Stimulated activated CD4-positive, alpha-beta T cell treated with anti-CD3 and anti-CD28 coated beads, Interleukin-1b, Interleukin-23, amount 100 ng/mL, for 1 hour (primary cell): ENCODE data around the gene KCNK6.
A peak's percentile ranks its signal among the peaks of the same experiment; 100 is the strongest.

Experiments used
- DNase-seq, 2 donors: peaks; one replicate each; pipeline ENCODE4 v3.0.0-alpha.2; 2020; ENCODE audit warnings: low read depth in 2 of 2

KCNK6 gene

GRCh38 chr19:38319421-38320258 lies at the start of gene KCNK6:
Gene KCNK6, plus strand, starts transcription at chr19:38319845. Its CDS starts 106 bp downstream, at chr19:38319951.
- DNase-seq = peak in 1 of 2 donors; percentile 35

GRCh38 chr19:38270587-38271167 lies 49.0 kb upstream of the KCNK6 start:
- DNase-seq = no peak

GRCh38 chr19:38273499-38273898 lies 46.1 kb upstream of the KCNK6 start:
- no peak for DNase-seq

DNA sequence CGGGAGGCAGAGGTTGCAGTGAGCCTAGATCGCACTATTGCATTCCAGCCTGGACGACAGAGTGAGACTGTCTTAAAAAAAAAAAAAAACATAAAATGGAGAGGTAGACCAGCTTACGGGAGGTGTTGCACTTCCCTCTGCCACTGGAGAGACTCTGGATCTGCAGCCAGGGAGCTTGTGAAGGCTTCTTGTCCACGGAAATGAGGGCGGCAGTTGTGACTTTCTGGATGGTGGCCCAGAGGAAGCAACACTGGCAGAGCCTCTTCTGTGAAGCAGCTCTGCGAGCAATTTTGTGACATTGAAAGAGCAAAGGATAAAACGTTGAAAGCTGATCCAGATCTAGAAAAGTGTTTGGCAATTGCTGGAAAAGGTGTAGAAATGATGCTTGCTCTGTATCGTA lies 44.9 kb upstream of the KCNK6 start:
- DNase-seq = no peak

DNA sequence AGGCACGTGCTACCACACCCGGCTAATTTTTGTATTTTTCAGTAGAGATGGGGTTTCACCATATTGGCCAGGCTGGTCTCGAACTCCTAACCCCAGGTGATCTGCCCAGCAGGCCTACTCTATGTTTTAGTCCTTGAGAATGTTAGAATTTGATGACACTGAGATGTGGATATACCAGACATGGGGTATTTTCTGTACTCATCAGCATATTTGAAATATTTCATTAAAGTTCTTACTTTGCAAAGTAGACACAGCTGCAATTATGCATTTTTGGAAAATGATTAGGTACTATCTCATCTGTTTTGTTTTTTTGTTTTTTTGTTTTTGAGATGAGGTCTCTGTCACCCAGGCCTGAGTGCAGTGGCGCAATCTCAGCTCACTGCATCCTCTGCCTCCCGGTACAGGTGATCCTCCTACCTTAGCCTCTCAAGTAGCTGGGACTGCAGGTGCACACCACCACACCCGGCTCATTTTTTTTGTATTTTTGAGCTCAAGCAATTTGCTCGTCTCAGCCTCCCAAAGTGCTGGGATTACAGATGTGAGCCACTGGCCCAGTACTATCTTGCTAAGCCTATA lies 42.6 kb upstream of the KCNK6 start:
- DNase-seq = no peak

DNA sequence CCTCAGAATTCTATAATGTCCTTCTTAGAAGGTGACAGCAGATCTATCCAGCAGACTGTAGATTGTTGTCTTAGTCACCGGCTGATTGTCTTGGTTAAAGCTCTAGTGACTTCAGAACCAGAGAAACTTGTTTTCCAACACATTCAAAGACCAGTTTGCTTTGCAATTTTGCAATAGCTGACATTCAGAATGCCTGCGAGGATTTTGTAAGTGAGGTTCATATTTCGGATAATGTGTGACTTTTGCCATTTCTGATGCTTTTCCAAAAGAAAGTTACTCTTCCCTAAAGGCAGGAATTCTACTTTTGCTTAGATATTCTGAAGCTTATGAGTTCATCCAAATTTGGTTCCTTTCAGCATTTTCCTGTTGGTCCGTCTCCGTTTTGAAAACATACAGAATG lies 42.1 kb upstream of the KCNK6 start:
- no peak for DNase-seq

GRCh38 chr19:38277969-38278680 lies 41.5 kb upstream of the KCNK6 start:
- no peak for DNase-seq

GRCh38 chr19:38278751-38279150 lies 40.9 kb upstream of the KCNK6 start:
- no peak for DNase-seq

GRCh38 chr19:38280030-38280921 lies 39.4 kb upstream of the KCNK6 start:
- DNase-seq = no peak

DNA sequence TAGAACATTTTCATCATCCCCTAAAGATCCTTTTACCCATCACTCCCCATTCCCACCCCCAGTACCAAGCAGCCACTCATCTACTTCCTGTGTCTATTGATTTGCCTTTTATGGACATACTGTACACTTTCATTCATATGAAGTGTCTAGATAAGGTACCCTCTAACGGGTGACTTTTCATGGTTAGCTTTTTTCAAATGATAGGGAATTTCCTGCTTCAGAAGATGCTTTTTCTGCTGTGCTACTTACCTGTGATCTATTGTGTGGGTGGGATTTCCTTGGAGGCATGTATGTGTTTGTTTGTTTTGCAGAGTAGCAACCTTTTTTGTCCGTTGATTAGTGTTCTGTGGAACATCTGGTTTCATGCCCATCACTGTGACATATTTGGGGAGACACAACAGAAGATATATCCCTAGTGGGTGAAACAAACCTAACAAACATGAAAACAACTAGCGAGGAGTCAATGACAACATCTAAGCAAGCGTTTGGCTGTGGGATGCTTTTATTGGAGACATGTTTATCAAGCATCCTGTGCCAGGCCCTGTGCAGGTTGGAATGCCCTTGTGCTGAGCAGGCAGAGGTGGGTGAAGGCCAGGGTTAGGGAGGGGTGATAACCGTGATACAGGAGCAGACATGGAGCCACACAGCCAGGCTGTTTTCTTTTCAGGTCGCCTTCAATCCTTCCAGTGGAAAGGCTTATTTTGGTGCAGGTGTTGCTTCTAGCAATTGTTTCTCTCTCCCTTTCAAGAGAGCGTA lies 37.7 kb upstream of the KCNK6 start:
- no peak for DNase-seq

- no peak for DNase-seq
Observed at GRCh38 chr19:38283271-38283670, 36.4 kb upstream of the KCNK6 start.

- DNase-seq = no peak
Observed at GRCh38 chr19:38284422-38284821, 35.2 kb upstream of the KCNK6 start.

GRCh38 chr19:38285567-38285966 lies 34.1 kb upstream of the KCNK6 start:
- DNase-seq = no peak

- DNase-seq = no peak
Observed at GRCh38 chr19:38287604-38288003, 32.0 kb upstream of the KCNK6 start.

GRCh38 chr19:38288123-38288855 lies 31.4 kb upstream of the KCNK6 start:
- DNase-seq = no peak

DNA sequence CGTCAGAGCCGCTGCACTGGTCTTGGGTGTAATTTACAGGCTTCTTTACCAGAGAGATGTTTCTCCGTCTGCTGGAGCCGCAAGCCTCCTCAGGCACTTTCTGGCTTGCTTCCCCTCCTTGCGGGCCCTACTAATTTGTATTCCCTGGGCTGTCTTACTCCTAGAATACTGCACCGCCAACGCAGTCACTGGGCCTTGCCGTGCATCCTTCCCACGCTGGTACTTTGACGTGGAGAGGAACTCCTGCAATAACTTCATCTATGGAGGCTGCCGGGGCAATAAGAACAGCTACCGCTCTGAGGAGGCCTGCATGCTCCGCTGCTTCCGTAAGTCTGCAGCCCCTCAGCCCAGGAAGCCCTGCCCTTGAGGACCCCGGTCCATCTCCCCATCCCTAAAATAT lies 29.7 kb upstream of the KCNK6 start:
- no peak for DNase-seq

GRCh38 chr19:38290631-38291147 lies 29.0 kb upstream of the KCNK6 start:
- DNase-seq = no peak

- no peak for DNase-seq
Observed at GRCh38 chr19:38291855-38292254, 27.8 kb upstream of the KCNK6 start.

DNA sequence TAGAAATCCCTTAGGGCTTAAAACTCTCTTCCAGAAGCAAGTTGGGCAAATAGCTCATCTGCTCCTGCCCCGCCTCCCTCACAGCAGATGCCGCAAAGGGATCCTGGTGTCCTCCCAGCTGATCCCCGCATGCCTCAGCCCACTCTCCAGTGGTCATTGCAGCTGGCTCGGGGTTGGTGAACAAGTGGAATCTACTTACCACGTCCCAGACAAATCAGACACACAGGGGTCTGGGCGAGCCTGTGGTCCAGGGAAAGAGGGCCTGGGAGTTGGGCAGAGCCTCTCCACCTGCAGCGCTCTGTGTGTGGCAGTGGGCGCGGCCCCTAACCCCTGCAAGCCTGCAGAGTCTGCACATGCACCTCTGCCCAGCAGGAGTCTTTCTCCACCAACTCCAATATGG lies 26.4 kb upstream of the KCNK6 start:
- no peak for DNase-seq

- DNase-seq = no peak
Observed at GRCh38 chr19:38294090-38294489, 25.6 kb upstream of the KCNK6 start.
